Endometrial microvascular endothelial cells (primary cell): ENCODE results near the gene CLDN3. TPM values are rescaled to one million over a fixed set of nuclear protein-coding genes. Genes with fewer than 3 reads are reported as not detected.
"Not testable (repeated sequence)": the region's sequence is repeated elsewhere in the genome, so short reads cannot be mapped to it uniquely, and the experiment has no call there.

Experiments
- in situ Hi-C: cut with HindIII; loops from 2 replicates; pipeline ENCODE4 v1.10.0; 2017; ENCODE audit warnings: low sequenced_read_pairs, low pct_unique_long_range_greater_than_20kb; ENCODE audit errors: inconsistent ontology term
- total RNA-seq: library from RNA; depleted of rRNA; stranded (reverse); fragments of >200 nt; gene quantifications from one replicate; pipeline ENCODE4 v1.2.3, GENCODE V29; 2015; ENCODE audit errors: inconsistent ontology term

Gene CLDN3, protein sequence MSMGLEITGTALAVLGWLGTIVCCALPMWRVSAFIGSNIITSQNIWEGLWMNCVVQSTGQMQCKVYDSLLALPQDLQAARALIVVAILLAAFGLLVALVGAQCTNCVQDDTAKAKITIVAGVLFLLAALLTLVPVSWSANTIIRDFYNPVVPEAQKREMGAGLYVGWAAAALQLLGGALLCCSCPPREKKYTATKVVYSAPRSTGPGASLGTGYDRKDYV
- not detected for total RNA-seq

DNA sequence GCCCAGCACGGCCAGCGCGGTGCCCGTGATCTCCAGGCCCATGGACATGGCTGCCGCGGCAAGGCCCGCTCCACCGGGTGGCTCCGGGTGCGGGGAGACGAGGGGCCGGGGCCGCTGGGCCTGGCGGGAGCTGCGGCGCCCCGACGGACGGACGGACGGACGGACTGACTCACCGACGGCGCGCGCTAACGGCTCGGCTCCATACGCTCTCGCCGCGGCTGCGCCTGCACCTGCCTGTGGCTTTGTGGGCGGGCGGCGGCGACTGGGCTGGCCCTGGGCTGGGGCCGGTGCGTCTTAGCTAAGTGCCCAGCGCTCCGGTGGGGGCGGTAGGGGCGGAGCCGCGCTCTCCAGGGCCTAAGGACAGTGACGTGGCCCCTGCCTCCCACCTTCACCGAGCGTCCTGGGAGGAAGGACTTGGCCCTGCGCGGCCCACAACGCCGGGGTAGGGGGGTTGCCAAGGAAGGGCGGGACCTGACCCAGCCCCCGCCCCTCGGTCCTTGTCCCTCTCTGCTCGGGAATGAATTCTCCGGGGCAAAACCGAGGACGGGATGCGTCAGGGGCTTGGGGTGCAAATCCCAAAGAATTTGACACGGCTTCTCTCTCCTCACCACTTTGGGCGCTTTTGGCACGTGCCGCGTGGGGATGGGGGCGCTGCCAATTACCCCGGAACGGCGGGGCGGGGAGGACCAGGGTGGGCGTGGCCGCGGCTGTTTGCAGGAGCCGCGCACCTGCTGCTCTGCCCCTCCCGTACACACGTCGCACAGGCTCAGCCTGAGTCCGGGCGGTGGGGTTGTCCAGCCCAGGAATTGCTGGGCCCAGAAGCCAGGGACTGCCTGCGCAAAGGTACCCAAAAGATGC is at the start of gene CLDN3:
Gene CLDN3, minus strand, starts transcription at position 269 of the 858 bp plus-strand sequence. Its CDS starts 221 bp downstream, at position 48.
- in situ Hi-C loops, result no loop called here

- in situ Hi-C loops, result no loop called here
These were observed 47.1 kb upstream of the CLDN3 start for GRCh38 chr7:73817121-73817520.

DNA sequence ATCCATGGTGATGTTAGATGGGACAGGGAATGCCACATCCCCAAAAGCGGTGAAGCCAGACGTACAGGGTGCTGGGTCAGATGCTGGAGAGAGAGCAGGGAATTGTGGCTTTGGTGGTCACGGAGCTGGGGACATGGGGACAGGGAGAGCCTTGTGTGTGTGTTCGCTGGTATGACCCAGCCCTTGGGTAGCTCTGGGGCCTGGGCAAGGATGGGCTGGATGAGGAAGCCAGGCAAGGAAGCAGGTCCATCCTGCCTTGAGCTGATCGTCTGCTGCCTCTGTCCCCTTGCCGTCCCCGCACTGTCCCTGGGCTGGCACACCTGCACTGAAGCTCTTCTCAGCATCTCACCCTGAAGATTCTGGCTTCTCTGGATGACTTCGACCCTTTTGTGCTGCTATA is 45.4 kb upstream of the CLDN3 start:
- in situ Hi-C loops, result no loop called here

- in situ Hi-C loops, result no loop called here
These were observed 42.9 kb upstream of the CLDN3 start for GRCh38 chr7:73812996-73813395.

GRCh38 chr7:73811760-73812168 is 41.7 kb upstream of the CLDN3 start:
- in situ Hi-C loops, result no loop called here

DNA sequence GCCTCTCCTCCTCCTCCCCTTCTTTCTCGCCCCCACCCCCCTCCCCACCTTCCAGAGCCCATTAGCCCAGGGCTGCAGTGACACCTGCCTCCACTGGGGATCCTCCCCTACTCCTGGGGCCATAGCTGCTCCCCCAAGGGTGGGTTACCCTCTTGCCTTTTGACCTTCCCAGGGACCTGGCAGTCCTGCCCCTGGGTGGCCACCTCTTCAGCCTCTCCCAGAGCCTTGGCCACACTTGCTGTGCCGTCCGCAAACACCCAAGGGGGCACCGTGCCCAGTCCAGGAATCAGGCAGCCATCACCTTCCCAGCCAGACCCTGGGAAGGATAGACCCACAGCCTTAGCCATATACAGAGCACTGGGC is 40.9 kb upstream of the CLDN3 start:
- in situ Hi-C loops, result no loop called here

DNA sequence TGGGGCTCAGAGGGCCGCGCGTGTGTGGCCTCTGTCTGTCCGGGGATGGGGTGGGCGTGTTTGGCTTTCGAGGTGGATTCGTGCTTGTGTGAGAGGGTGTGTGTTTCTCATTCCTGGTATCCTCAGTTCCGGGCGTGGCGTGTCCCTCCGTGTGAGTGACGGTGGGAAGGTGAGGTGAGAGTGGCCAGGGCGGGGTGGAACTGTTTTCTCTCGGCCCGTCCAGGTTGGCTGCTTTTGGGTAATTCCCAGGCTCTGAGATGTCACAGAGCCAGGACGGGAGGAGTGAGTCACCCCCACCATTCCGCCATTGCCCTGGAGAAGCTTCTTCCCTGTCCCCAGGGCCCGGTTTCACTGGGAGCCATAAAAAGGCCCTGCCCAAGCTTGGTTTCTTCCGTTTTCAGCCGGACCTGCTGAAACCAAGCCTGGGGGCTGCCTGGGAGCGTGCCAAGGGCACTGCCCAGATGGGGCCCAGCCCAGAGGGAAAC is 39.4 kb upstream of the CLDN3 start:
- in situ Hi-C loops, result no loop called here

GRCh38 chr7:73802459-73802858 is 32.4 kb upstream of the CLDN3 start:
- in situ Hi-C loops, result no loop called here

DNA sequence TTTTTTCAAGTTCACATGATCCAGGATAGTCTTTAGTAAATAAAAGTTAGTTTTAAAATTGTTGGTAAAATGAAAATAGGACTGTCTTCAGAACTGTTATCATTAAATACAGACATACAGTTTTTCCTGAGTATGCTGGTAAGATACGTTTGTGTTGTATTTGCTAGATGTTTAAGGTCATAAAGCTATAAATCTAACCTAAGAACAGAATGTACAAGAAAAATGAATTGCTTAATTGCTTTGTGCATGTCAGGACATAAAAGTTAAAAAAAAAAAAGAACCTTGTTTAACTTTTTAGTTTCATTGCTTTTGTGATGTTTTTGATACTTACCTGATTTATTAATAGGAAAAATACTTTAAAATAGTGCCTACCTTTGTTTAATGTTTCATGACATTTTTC is 31.5 kb upstream of the CLDN3 start:
- in situ Hi-C loops, result no loop called here

DNA sequence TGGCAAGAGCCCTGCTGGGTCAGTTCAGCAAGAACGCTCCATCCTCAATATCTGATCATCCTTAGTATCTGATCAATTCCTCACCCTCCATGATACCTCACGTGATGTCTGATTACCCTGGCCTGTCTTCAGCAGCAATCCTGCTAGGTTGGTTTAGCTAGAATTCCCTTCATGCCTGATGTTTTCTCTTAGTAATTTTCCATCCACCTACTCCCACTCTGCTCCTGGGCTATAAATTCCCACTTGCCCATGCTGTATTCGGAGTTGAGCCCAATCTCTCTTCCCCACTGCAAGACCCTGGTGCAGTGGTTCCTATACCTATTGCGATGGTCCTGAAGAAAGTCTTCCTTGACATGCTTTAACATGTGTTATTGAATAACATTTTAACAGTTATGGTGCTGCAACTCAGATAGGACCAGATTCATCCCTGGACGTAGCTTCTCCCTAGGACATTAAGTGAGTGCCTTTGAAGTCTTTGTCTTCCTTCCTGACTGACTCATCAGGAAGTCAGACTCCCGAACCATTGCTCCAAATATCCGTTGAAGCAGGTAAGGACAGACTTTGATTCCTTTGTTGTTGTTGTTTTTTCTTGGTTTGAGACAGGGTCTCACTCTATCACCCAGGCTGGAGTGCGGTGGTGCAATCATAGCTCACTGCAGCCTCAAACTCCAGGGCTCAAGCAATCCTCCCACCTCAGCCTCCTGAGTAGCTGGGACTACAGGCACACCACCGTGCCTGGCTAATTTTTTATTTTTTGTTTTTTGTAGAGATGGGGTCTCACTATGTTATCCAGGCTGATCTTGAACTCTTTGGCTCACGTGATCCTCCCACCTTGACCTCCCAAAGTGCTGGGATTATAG is 29.4 kb upstream of the CLDN3 start:
- in situ Hi-C loops, result no loop called here

DNA sequence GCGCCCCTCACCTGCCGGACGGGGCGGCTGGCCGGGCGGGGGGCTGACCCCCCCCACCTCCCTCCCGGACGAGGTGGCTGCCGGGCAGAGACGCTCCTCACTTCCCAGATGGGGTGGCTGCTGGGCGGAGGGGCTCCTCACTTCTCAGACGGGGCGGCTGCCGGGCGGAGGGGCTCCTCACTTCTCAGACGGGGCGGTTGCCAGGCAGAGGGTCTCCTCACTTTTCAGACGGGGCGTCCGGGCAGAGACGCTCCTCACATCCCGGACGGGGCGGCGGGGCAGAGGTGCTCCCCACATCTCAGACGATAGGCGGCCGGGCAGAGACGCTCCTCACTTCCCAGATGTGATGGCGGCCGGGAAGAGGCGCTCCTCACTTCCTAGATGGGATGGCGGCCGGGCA is 27.1 kb upstream of the CLDN3 start:
- in situ Hi-C loops, result not testable (repeated sequence)

DNA sequence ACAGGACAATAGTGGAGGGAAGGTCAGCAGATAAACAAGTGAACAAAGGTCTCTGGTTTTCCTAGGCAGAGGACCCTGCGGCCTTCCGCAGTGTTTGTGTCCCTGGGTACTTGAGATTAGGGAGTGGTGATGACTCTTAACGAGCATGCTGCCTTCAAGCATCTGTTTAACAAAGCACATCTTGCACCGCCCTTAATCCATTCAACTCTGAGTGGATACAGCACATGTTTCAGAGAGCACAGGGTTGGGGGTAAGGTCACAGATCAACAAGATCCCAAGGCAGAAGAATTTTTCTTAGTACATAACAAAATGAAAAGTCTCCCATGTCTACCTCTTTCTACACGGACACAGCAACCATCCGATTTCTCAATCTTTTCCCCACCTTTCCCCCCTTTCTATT is 26.6 kb upstream of the CLDN3 start:
- in situ Hi-C loops, result not testable (repeated sequence)

- in situ Hi-C loops, result not testable (repeated sequence)
These were observed 25.1 kb upstream of the CLDN3 start for GRCh38 chr7:73795188-73795587.

GRCh38 chr7:73791170-73791690 is 21.2 kb upstream of the CLDN3 start:
- in situ Hi-C loops, result not testable (repeated sequence)

- in situ Hi-C loops, result no loop called here
These were observed 19.0 kb upstream of the CLDN3 start for GRCh38 chr7:73789051-73789450.

DNA sequence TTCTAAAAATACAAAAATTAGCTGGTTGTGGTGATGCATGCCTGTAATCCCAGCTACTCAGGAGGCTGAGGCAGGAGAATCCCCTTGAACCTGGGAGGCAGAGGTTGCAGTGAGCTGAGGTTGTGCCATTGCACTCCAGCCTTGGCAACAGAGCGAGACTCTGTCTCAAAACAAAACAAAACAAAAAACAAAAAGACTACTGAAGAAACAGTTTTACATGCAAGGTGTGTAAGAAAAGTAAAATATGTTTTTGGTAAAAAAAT is 17.6 kb upstream of the CLDN3 start:
- in situ Hi-C loops, result not testable (repeated sequence)

DNA sequence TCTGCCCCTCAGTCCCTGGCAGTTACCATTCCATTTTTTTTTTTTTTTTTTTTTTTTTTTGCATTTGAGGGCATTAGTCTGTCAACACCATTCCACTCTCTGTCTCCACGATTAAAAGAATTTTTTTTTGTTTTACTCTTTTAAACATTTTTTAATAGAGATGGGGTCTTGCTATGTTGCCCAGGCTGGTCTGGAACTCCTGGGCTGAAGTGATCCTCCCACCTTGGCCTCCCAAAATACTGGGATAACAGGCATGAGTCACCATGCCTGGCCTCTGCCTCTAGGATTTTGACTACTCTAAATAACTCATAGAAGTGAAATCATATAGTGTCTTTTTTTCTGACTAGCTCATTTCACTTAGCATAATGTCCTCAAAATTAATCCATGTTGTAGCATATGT is 16.5 kb upstream of the CLDN3 start:
- in situ Hi-C loops, result no loop called here

DNA sequence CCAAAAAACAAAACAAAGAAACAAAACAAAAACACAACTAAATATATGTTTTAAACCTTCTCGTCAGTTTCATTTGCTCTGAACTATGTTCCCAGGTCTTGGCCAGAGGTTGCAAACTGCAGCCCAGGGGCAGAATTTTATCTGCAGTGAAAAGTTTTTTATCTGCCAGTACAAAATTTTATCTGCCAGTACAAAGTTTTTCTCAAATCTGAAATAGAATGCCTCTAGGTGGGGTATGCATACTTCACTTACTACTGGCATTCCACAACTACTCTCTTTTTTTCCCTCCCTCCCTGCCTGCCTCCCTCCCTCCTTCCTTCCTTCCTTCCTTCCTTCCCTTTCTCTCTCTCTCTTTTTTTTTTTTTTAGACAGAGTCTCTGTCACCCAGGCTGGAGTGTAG is 9.4 kb upstream of the CLDN3 start:
- in situ Hi-C loops, result no loop called here

DNA sequence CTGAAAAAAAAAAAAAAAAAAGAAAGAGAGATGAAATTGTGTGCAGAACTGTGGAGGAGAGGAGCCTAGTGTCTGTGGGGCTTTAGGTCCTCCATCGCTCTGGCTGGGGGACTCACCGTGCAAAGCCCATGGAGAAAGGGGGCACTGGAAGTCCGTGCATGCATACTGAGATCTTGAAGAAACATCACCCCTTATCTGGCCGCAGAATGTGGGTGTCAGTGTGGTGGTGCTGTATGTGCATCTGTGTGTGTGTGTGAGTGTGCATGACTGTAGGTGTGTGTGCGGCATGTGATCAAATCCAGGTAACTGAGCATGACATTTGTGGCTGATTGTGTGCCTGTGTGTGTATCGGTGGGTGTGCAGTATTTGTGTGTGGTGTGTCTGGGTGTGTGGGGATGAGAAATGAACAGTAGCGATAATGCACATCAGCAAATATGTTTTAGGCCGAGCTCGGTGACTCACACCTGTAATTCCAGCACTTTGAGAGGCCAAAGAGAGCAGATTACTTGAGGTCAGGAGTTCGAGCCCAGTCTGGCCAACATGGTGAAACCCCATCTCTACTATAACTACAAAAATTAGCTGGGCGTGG is 8.8 kb upstream of the CLDN3 start:
- in situ Hi-C loops, result no loop called here
